ENCODE data around the gene BCAN.
"Not testable (repeated sequence)": the region's sequence is repeated elsewhere in the genome, so short reads cannot be mapped to it uniquely, and the experiment has no call there.

Gene BCAN

GRCh38 chr1:156641761-156642264 lies at the start of gene BCAN:
TSS of gene BCAN (plus strand) at chr1:156642117. CDS start at chr1:156646055, 3,938 bp downstream.
- DNase-seq: peak in 52 of 56 donors; percentile 24 to 86 (median 65)

GRCh38 chr1:156592158-156592909 lies 49.6 kb upstream of the BCAN start:
- no peak for DNase-seq

- no peak for DNase-seq
These were observed 48.8 kb upstream of the BCAN start for GRCh38 chr1:156592910-156593660.

GRCh38 chr1:156593661-156593989 lies 48.3 kb upstream of the BCAN start:
- DNase-seq: no peak

- no peak for DNase-seq
These were observed 47.7 kb upstream of the BCAN start for GRCh38 chr1:156594190-156594589.

- no peak for DNase-seq
These were observed 46.9 kb upstream of the BCAN start for GRCh38 chr1:156595016-156595415.

GRCh38 chr1:156596426-156596825 lies 45.5 kb upstream of the BCAN start:
- DNase-seq: no peak

- DNase-seq: no peak
These were observed 43.8 kb upstream of the BCAN start for GRCh38 chr1:156598125-156598524.

GRCh38 chr1:156598731-156599432 lies 43.0 kb upstream of the BCAN start:
- no peak for DNase-seq

GRCh38 chr1:156599811-156600210 lies 42.1 kb upstream of the BCAN start:
- DNase-seq: no peak

GRCh38 chr1:156600733-156601121 lies 41.2 kb upstream of the BCAN start:
- no peak for DNase-seq

- peak in 53 of 56 donors; percentile 30 to 89 (median 73) for DNase-seq
These were observed 40.6 kb upstream of the BCAN start, which contains the start of gene GPATCH4 for GRCh38 chr1:156601122-156601830. TSS of gene GPATCH4 (minus strand) at chr1:156601479.

GRCh38 chr1:156601892-156602291 lies 40.0 kb upstream of the BCAN start:
- no peak for DNase-seq

GRCh38 chr1:156602557-156602993 lies 39.3 kb upstream of the BCAN start:
- peak in 1 of 56 donors; percentile 22 for DNase-seq

GRCh38 chr1:156607344-156607743 lies 34.6 kb upstream of the BCAN start:
- DNase-seq: not testable (repeated sequence)

GRCh38 chr1:156608036-156608674 lies 33.8 kb upstream of the BCAN start:
- DNase-seq: peak in 35 of 56 donors; percentile 14 to 78 (median 40)

GRCh38 chr1:156608981-156609380 lies 32.9 kb upstream of the BCAN start:
- DNase-seq: peak in 4 of 56 donors; percentile 6 to 12 (median 10)

- DNase-seq: not testable (repeated sequence)
These were observed 31.8 kb upstream of the BCAN start for GRCh38 chr1:156610072-156610471.

GRCh38 chr1:156612666-156613065 lies 29.3 kb upstream of the BCAN start:
- DNase-seq: no peak

- peak in 10 of 56 donors; percentile 21 to 62 (median 38) for DNase-seq
These were observed 26.0 kb upstream of the BCAN start for GRCh38 chr1:156615946-156616345.

Measured in amygdala (tissue), 56 donors.